ENCODE data around the gene TMEM267. TPM values are rescaled to one million over a fixed set of nuclear protein-coding genes. Genes with fewer than 3 reads are reported as not detected.

TMEM267 gene
- total and polyA plus RNA-seq, 2 donors (not counting 1 experiment from before 2014, with no cell fraction given), result 11.3 to 15.0 TPM

- peak overlapping the region; percentile 87 for H2AFZ ChIP-seq (ENCODE audit: insufficient read depth, low read depth, low read length, poor library complexity, severe bottlenecking)
- Mint-ChIP-seq H3K9me3 (ENCODE audit: insufficient read depth) (no peaks in the 10 kb centered on the region), H3K4me3 (peak overlapping the region; percentile 95), H3K27me3 (no peaks in the 10 kb centered on the region), H3K27ac (peak overlapping the region; percentile 93), H3K4me1 (peaks cover 21% of the 10 kb centered on the region)
- CTCF ChIA-PET, result interaction anchor here (0.7 to 4.1 kb wide), 3 partner anchors 8 to 335 kb away, joined by 3 to 21 read pairs (median 6); partner anchors contain the start of gene TMEM267
- H3K4me3 ChIP-seq (ENCODE audit: control extremely low read depth in 1 of 5, extremely low read depth in 1 of 5, insufficient read depth in 1 of 5, low read depth in 2 of 5, low read length in 4 of 5), result peak overlapping the region; percentile 65 to 89 (median 77)
- peak overlapping the region; percentile 81 for H3K4me2 ChIP-seq (replicated peaks; ENCODE audit: low read depth, low read length, poor library complexity, severe bottlenecking)
- H3K27me3 ChIP-seq (replicated peaks in 1 of 4; ENCODE audit: control extremely low read depth in 1 of 4, control insufficient read depth in 3 of 4, insufficient read depth in 4 of 4, low read length in 3 of 4), result no peaks in the 10 kb centered on the region
- intact Hi-C loops (cut with micrococcal nuclease), result loop anchor here (1.0 to 5.0 kb wide), 6 partner anchors 84 to 446 kb away; partner anchors contain the start of genes HMGCS1, PAIP1, TMEM267 and ZNF131
- H3K4me1 ChIP-seq (ENCODE audit: control insufficient read depth in 2 of 2, insufficient read depth in 2 of 2, low read length in 2 of 2), result peaks cover 9 to 10% of the 10 kb centered on the region in 2 donors
- WGBS (ENCODE audit: insufficient coverage), result 2% methylated on average over 45 of the region's 53 CpGs
- H3K79me2 ChIP-seq (ENCODE audit: control insufficient read depth, insufficient read depth, low read length), result peaks cover 20% of the 10 kb centered on the region
- peak overlapping the region; percentile 81 to 83 for H3K27ac ChIP-seq (ENCODE audit: low read length in 2 of 2)
- TF ChIP-seq CTCF (IDR thresholded peaks at IDR 0.05) (no peak), EZH2 (IDR thresholded peaks at IDR 0.05; ENCODE audit: borderline replicate concordance, insufficient read depth, low read depth, low read length, poor library complexity, severe bottlenecking) (no peak)
- H3K36me3 ChIP-seq (replicated peaks in 1 of 2; ENCODE audit: control extremely low read depth in 1 of 2, control insufficient read depth in 1 of 2, extremely low read depth in 1 of 2, insufficient read depth in 2 of 2, low read length in 1 of 2), result no peaks in the 10 kb centered on the region
- DNase-seq, result peak; percentile 82
- POLR2A ChIA-PET, result interaction anchor here (0.5 to 1.4 kb wide), 6 partner anchors 83 to 378 kb away, joined by 3 to 14 read pairs (median 4); partner anchors contain the start of genes HMGCS1, TMEM267 and ZNF131
- peak overlapping the region; percentile 68 for H3K9ac ChIP-seq (ENCODE audit: low read length)
- no peaks in the 10 kb centered on the region for H4K20me1 ChIP-seq (ENCODE audit: control insufficient read depth, insufficient read depth, low read length, poor library complexity, severe bottlenecking)
- no peaks in the 10 kb centered on the region for H3K9me3 ChIP-seq (ENCODE audit: control extremely low read depth in 1 of 3, control insufficient read depth in 2 of 3, insufficient read depth in 1 of 3, low read length in 2 of 3)
- ATAC-seq (ENCODE audit: low read depth), result peak; percentile 96
Observed at GRCh38 chr5:43396762-43397304, 86.8 kb downstream of the TMEM267 start.

Other genes with a start within 250 kb of the TMEM267 start
- 68.4 and 68.7 TPM in 2 replicates for gene HMGCS1, start 170.5 kb downstream of the TMEM267 start, total RNA-seq
- 16.3 and 75.7 TPM in 2 replicates for gene HMGCS1, start 170.5 kb downstream of the TMEM267 start, polyA plus RNA-seq
- gene CCL28, start 71.5 kb downstream of the TMEM267 start, total RNA-seq, result 16.8 and 18.6 TPM in 2 replicates
- gene CCL28, start 71.5 kb downstream of the TMEM267 start, polyA plus RNA-seq, result 18.7 and 21.2 TPM in 2 replicates
- 5.1 and 5.5 TPM in 2 replicates for gene C5orf34, start 31.3 kb upstream of the TMEM267 start, total RNA-seq
- 2.6 and 2.9 TPM in 2 replicates for gene C5orf34, start 31.3 kb upstream of the TMEM267 start, polyA plus RNA-seq
- 31.8 and 35.9 TPM in 2 replicates for gene PAIP1, start 73.2 kb upstream of the TMEM267 start, total RNA-seq
- 20.4 and 23.0 TPM in 2 replicates for gene PAIP1, start 73.2 kb upstream of the TMEM267 start, polyA plus RNA-seq
- 61.1 and 63.0 TPM in 2 replicates for gene NNT, start 119.3 kb upstream of the TMEM267 start, total RNA-seq
- gene NNT, start 119.3 kb upstream of the TMEM267 start, polyA plus RNA-seq, result 17.8 and 20.0 TPM in 2 replicates

Measured in B cell (primary cell).